GM12872 (cell line): Measurements from ENCODE around the gene CRTC1.

Source experiments
- TF ChIP-seq, protein P1 (sequence below): IDR thresholded peaks from 3 replicates; pipeline ENCODE4 v1.5.1; 2011; ENCODE audit warnings: low read depth, mild to moderate bottlenecking, low read length, moderate library complexity; ENCODE audit not compliant: insufficient read depth

CRTC1 gene

DNA sequence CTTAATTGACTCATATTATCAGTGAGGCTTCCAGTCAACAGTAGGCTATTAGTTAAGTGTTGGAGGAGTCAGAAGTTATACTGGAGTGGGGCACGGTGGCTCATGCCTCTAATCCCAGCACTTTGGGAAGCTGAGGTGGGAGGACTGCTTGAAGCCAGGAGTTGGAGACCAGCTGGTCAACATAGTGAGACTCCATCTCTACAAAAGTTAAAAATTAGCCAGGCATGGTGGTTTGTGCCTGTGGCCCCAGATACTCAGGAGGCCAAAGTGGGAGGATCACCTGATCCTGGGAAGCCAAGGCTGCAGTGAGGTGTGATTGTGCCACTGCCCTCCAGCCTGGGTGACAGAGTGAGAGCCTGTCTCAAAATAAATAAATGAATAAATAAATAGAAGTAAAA, 54.5 kb downstream of the CRTC1 start:
- TF ChIP-seq, protein P1, sequence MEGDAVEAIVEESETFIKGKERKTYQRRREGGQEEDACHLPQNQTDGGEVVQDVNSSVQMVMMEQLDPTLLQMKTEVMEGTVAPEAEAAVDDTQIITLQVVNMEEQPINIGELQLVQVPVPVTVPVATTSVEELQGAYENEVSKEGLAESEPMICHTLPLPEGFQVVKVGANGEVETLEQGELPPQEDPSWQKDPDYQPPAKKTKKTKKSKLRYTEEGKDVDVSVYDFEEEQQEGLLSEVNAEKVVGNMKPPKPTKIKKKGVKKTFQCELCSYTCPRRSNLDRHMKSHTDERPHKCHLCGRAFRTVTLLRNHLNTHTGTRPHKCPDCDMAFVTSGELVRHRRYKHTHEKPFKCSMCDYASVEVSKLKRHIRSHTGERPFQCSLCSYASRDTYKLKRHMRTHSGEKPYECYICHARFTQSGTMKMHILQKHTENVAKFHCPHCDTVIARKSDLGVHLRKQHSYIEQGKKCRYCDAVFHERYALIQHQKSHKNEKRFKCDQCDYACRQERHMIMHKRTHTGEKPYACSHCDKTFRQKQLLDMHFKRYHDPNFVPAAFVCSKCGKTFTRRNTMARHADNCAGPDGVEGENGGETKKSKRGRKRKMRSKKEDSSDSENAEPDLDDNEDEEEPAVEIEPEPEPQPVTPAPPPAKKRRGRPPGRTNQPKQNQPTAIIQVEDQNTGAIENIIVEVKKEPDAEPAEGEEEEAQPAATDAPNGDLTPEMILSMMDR, result no peak

- TF ChIP-seq, protein P1, result no peak
These were observed 55.6 kb downstream of the CRTC1 start for GRCh38 chr19:18738961-18739690.

- TF ChIP-seq, protein P1, result no peak
These were observed 57.9 kb downstream of the CRTC1 start for GRCh38 chr19:18741124-18742121.

DNA sequence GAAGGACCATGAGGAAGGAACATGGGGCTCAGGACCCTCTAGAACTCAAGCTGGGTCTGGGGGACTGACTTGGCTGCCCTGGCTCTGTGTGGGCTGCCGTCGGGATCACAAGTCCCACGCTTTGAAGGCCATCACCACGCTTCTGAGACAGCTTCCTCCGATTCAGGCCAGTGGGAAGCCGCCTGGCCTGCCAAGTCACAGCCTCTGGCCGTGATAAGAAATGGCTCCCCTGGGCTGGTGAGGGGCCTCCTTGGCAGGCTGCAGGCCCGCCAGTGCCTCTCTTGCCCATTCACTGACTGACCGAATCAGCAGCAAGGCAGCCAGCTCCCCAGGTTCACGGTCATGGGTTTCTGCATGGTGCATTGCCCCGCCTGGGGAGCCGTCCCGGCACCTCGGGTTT, 58.8 kb downstream of the CRTC1 start:
- TF ChIP-seq, protein P1, result no peak

GRCh38 chr19:18742838-18743783, 59.6 kb downstream of the CRTC1 start:
- TF ChIP-seq, protein P1, result no peak

DNA sequence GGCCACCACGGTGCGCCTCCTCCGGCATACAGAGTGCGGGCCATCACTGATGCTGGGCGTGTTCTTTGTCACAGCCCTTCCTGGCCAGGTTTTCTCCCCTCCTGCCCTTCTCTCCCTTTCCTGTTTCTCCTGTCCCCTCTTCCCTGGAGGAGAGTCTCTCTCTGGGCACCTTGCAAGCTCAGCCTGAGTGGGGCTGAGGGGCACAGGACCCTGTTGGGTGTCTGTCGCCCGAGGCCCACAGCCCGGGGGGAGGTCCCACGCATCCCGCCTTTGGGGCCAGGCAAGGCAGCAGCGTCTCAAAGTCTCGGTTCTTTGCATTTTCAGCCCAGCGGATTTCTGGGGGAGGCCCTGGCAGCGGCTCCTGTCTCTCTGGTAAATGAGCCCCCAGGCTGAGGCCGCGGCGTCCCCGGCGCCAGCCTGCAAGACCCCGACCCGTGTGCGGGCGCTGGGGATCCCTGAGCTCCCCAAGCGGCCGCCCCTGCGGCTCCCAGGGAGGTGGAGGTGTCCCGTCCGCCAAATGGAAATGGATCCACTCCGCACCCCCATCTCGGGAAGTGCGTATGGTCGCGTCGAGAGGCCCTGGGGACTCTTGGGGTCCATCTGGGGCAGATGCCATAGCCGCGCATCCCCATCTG, 60.4 kb downstream of the CRTC1 start:
- TF ChIP-seq, protein P1, result no peak
